ENCODE results near the gene ENKUR.

- TF ChIP-seq, protein P1, sequence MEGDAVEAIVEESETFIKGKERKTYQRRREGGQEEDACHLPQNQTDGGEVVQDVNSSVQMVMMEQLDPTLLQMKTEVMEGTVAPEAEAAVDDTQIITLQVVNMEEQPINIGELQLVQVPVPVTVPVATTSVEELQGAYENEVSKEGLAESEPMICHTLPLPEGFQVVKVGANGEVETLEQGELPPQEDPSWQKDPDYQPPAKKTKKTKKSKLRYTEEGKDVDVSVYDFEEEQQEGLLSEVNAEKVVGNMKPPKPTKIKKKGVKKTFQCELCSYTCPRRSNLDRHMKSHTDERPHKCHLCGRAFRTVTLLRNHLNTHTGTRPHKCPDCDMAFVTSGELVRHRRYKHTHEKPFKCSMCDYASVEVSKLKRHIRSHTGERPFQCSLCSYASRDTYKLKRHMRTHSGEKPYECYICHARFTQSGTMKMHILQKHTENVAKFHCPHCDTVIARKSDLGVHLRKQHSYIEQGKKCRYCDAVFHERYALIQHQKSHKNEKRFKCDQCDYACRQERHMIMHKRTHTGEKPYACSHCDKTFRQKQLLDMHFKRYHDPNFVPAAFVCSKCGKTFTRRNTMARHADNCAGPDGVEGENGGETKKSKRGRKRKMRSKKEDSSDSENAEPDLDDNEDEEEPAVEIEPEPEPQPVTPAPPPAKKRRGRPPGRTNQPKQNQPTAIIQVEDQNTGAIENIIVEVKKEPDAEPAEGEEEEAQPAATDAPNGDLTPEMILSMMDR (conservative IDR thresholded peaks at IDR 0.05; ENCODE audit: low read depth, low read length): no peak
- no peak for TF ChIP-seq EZH2 (IDR thresholded peaks at IDR 0.05; ENCODE audit: low read length, unreplicated experiment)
Measured at GRCh38 chr10:24982319-24983112, 33.4 kb downstream of the ENKUR start.

Measured in PC-3 (cell line).